ENCODE data around the gene SCFD2. TPM values are rescaled to one million over a fixed set of nuclear protein-coding genes. Genes with fewer than 3 reads are reported as not detected.

The SCFD2 gene
- total and polyA plus RNA-seq, 4 donors = 5.2 to 28.7 (median 16.4) TPM

- no peak for DNase-seq
- H3K36me3 ChIP-seq (ENCODE audit: control insufficient read depth in 4 of 4, insufficient read depth in 4 of 4, low read length in 4 of 4) = no peaks in the 10 kb centered on the region
- H3K4me1 ChIP-seq (ENCODE audit: control insufficient read depth in 5 of 5, insufficient read depth in 5 of 5, low read length in 5 of 5) = peaks cover 0 to 22% (median 11%) of the 10 kb centered on the region in 5 donors
- no peaks in the 10 kb centered on the region for H3K27me3 ChIP-seq (ENCODE audit: control insufficient read depth in 3 of 3, insufficient read depth in 3 of 3, low read length in 2 of 3)
- no peak for ATAC-seq (ENCODE audit: insufficient read depth, low FRiP score)
- no peak overlapping the region for H3K4me3 ChIP-seq
- H3K27ac ChIP-seq (ENCODE audit: low read depth in 1 of 2, low read length in 1 of 2) = peak overlapping the region in 1 of 2 donors; percentile 43
- H3K9me3 ChIP-seq (ENCODE audit: control insufficient read depth in 4 of 4, insufficient read depth in 3 of 4, low read length in 3 of 4) = no peaks in the 10 kb centered on the region
- no peak for TF ChIP-seq CTCF (IDR thresholded peaks at IDR 0.05; ENCODE audit: control extremely low read depth, extremely low read depth)
- H3K9ac ChIP-seq (ENCODE audit: insufficient read depth in 1 of 2, low read length in 2 of 2) = no peak overlapping the region
- WGBS, 2 donors = 88 to 91% methylated on average over 6 of the region's 6 CpGs
Measured at GRCh38 chr4:52824270-52824602, 541.6 kb downstream of the SCFD2 start.

DNA sequence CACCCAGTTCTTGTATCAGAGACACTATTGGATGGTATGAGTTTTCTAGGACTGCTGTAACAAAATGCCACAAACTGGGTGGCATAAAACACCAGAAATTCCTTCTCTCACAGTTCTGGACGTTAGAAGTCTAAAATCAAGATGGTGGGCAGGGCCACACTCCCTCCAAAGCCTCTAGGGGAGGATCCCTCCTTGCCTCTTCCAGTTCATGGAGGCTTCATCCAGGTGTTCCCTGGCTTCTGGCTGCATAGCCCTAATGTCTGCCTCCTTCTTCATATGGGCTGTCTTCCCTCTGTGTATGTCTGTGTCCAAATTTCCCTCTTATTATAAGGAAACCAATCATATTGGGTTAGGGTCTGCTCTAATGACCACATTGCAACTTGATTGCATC lies 542.2 kb downstream of the SCFD2 start:
- TF ChIP-seq CTCF (IDR thresholded peaks at IDR 0.05; ENCODE audit: control extremely low read depth, extremely low read depth) = no peak
- no peak for DNase-seq
- H3K27ac ChIP-seq (ENCODE audit: low read depth in 1 of 2, low read length in 1 of 2) = peak overlapping the region in 1 of 2 donors; percentile 16
- no peaks in the 10 kb centered on the region for H3K36me3 ChIP-seq (ENCODE audit: control insufficient read depth in 4 of 4, insufficient read depth in 4 of 4, low read length in 4 of 4)
- peaks cover 0 to 22% (median 11%) of the 10 kb centered on the region in 5 donors for H3K4me1 ChIP-seq (ENCODE audit: control insufficient read depth in 5 of 5, insufficient read depth in 5 of 5, low read length in 5 of 5)
- H3K4me3 ChIP-seq = no peak overlapping the region
- no peaks in the 10 kb centered on the region for H3K9me3 ChIP-seq (ENCODE audit: control insufficient read depth in 4 of 4, insufficient read depth in 3 of 4, low read length in 3 of 4)
- no peak for ATAC-seq (ENCODE audit: insufficient read depth, low FRiP score)
- no peaks in the 10 kb centered on the region for H3K27me3 ChIP-seq (ENCODE audit: control insufficient read depth in 3 of 3, insufficient read depth in 3 of 3, low read length in 2 of 3)
- H3K9ac ChIP-seq (ENCODE audit: insufficient read depth in 1 of 2, low read length in 2 of 2) = no peak overlapping the region
- 74 to 83% methylated on average over 1 of the region's 1 CpG for WGBS, 2 donors

Small RNAs within 50 kb of the gene (small RNA-seq; reads per million reads assigned to genes)
- not detected for gene RNU6-310P (ENCODE audit: low replicate concordance)

Other genes starting within 250 kb of the SCFD2 start
- gene FIP1L1, start 11.6 kb upstream of the SCFD2 start, total RNA-seq = 10 to 100 TPM; 31.6 to 82.8 TPM
- 10 to 100 TPM; 22.1 to 32.4 TPM for gene FIP1L1, start 11.6 kb upstream of the SCFD2 start, polyA plus RNA-seq
- 1 to 10 TPM; 4.0 to 5.2 TPM for gene LNX1, start 225.4 kb upstream of the SCFD2 start, total RNA-seq
- 1 to 10 TPM; 1.4 to 2.3 TPM for gene LNX1, start 225.4 kb upstream of the SCFD2 start, polyA plus RNA-seq

Measured in lung (tissue), 13 donors.